Aorta (tissue), 4 donors: Measurements from ENCODE around the gene ALDH1L1. TPM values are rescaled to one million over a fixed set of nuclear protein-coding genes. Genes with fewer than 3 reads are reported as not detected.

Source experiments
- polyA plus RNA-seq, 2 donors: library from polyadenylated mRNA; stranded (reverse); fragments of 200-250 nt; gene quantifications; one replicate each; pipeline ENCODE4 v1.2.3, GENCODE V29; 2013
- total RNA-seq, 2 donors: library from RNA; stranded (reverse); fragmentation: NEBNext Ultra II Directional; extraction: Animal tissue kit (Norgen Biotek cat#: 25700); gene quantifications; one replicate each; pipeline ENCODE4 v1.2.1, GENCODE V29; 2021
- donor health status: healthy with polysubstance abuse.
- donor health status: Bipolar disorder and iron deficiency.
- donor health status: DM: no; HTN: no; CAD: no.
- donor health status: DM: yes; HTN: yes; CAD: no.

The ALDH1L1 gene
- total and polyA plus RNA-seq, 4 donors = 10.9 to 91.2 (median 22.8) TPM

Other genes starting within 250 kb of the ALDH1L1 start
- under 1 TPM in 1 of 2 donors, not detected in 1; 0.48 TPM for gene ROPN1B, start 211.4 kb downstream of the ALDH1L1 start, total RNA-seq
- 1 to 10 TPM in 1 of 2 donors, under 1 TPM in 1; 0.28 to 2.6 TPM for gene ROPN1B, start 211.4 kb downstream of the ALDH1L1 start, polyA plus RNA-seq
- gene SLC41A3, start 96.5 kb downstream of the ALDH1L1 start, total RNA-seq = 10 to 100 TPM; 62.1 to 71.4 TPM
- gene SLC41A3, start 96.5 kb downstream of the ALDH1L1 start, polyA plus RNA-seq = 10 to 100 TPM; 32.6 to 71.4 TPM
- gene KLF15, start 176.8 kb upstream of the ALDH1L1 start, total RNA-seq = 10 to 100 TPM in 1 of 2 donors, 1 to 10 TPM in 1; 8.5 to 39.9 TPM
- gene KLF15, start 176.8 kb upstream of the ALDH1L1 start, polyA plus RNA-seq = 10 to 100 TPM; 23.7 to 43.9 TPM
- gene CFAP100, start 214.3 kb upstream of the ALDH1L1 start, total RNA-seq = not detected
- not detected for gene CFAP100, start 214.3 kb upstream of the ALDH1L1 start, polyA plus RNA-seq